Measurements from ENCODE around the gene FADS6.

- TF ChIP-seq, protein P1, sequence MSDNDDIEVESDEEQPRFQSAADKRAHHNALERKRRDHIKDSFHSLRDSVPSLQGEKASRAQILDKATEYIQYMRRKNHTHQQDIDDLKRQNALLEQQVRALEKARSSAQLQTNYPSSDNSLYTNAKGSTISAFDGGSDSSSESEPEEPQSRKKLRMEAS (IDR thresholded peaks at IDR 0.05; ENCODE audit: low read depth, low read length): no peak
- TF ChIP-seq CTCF (IDR thresholded peaks at IDR 0.05; ENCODE audit: low read depth, low read length): no peak
Observed at GRCh38 chr17:74832421-74832820, 61.0 kb downstream of the FADS6 start.

Data from NB4 (cell line).